OCI-LY1 (cell line): ENCODE results near the gene CD2AP.

Experiments
- H2AFZ ChIP-seq: fragments of 200-600 bp; sonication (generic), shearing (Covaris generic); 2 replicates; pipeline ENCODE4 v1.6.0; 2014; ENCODE audit warnings: antibody characterized with exemption, mild to moderate bottlenecking, low read length
- H3F3A ChIP-seq: fragments of 200-600 bp; sonication (generic), shearing (Covaris generic); 2 replicates; pipeline ENCODE4 v1.6.0; 2014; ENCODE audit warnings: mild to moderate bottlenecking, antibody characterized with exemption, low read length, moderate library complexity; ENCODE audit not compliant: insufficient read depth
- H3K27ac ChIP-seq: fragments of 200-600 bp; sonication (generic); 2 replicates; pipeline ENCODE4 v1.5.1; 2014; ENCODE audit warnings: low read length, mixed run types, mild to moderate bottlenecking, low read depth; ENCODE audit not compliant: poor library complexity, severe bottlenecking
- H3K27me3 ChIP-seq: fragments of 200-600 bp; sonication (generic); 2 replicates; pipeline ENCODE4 v1.6.0; 2014; ENCODE audit warnings: antibody characterized with exemption, mild to moderate bottlenecking, low read length, moderate library complexity; ENCODE audit not compliant: insufficient read depth
- H3K36me3 ChIP-seq: fragments of 200-600 bp; sonication (generic); 2 replicates; pipeline ENCODE4 v1.6.1; 2014; ENCODE audit warnings: mild to moderate bottlenecking, antibody characterized with exemption, low read length, moderate library complexity, mixed read lengths; ENCODE audit not compliant: insufficient read depth
- H3K4me1 ChIP-seq: fragments of 200-600 bp; sonication (generic); 2 replicates; pipeline ENCODE4 v1.5.1; 2014; ENCODE audit warnings: mild to moderate bottlenecking, low read length, moderate library complexity; ENCODE audit not compliant: insufficient read depth, severe bottlenecking
- H3K4me2 ChIP-seq: fragments of 200-600 bp; sonication (generic), shearing (Covaris generic); 2 replicates; pipeline ENCODE4 v1.6.1; 2014; ENCODE audit warnings: low read length
- H3K4me3 ChIP-seq: fragments of 200-600 bp; sonication (generic); 2 replicates; pipeline ENCODE4 v1.5.1; 2014; ENCODE audit warnings: low read length, low read depth, mild to moderate bottlenecking, mixed read lengths; ENCODE audit not compliant: poor library complexity, severe bottlenecking
- H3K79me2 ChIP-seq: fragments of 200-600 bp; shearing (Covaris generic); 2 replicates; pipeline ENCODE4 v1.6.1; 2016; ENCODE audit warnings: mixed run types, low read length, mixed read lengths; ENCODE audit not compliant: insufficient read depth
- H3K9ac ChIP-seq: fragments of 200-600 bp; sonication (generic), shearing (Covaris generic); 2 replicates; pipeline ENCODE4 v1.6.1; 2014; ENCODE audit warnings: mild to moderate bottlenecking, low read length, mixed read lengths
- H3K9me2 ChIP-seq: fragments of 200-600 bp; sonication (generic), shearing (Covaris generic); 2 replicates; pipeline ENCODE4 v1.6.1; 2014; ENCODE audit warnings: low read depth, mild to moderate bottlenecking, low read length, mixed read lengths
- H3K9me3 ChIP-seq: fragments of 200-600 bp; shearing (Covaris generic); 2 replicates; pipeline ENCODE4 v1.6.1; 2014; ENCODE audit warnings: low read length, mixed read lengths
- H4K20me1 ChIP-seq: fragments of 200-600 bp; sonication (generic), shearing (Covaris generic); 2 replicates; pipeline ENCODE4 v1.6.0; 2016; ENCODE audit warnings: mild to moderate bottlenecking, low read length; ENCODE audit not compliant: insufficient read depth
- CTCF ChIP-seq: fragments of 200-600 bp; sonication (generic), shearing (Covaris generic); IDR thresholded peaks from 2 replicates; pipeline ENCODE4 v1.5.1; 2017; ENCODE audit warnings: mild to moderate bottlenecking, antibody characterized with exemption, low read length, moderate library complexity, mixed read lengths
- EZH2 ChIP-seq: fragments of 200-600 bp; sonication (generic), shearing (Covaris generic); IDR thresholded peaks from 2 replicates; pipeline ENCODE4 v1.8.0; 2017; ENCODE audit warnings: borderline replicate concordance, mixed run types, mild to moderate bottlenecking, antibody characterized with exemption, low read length, moderate library complexity, mixed read lengths

Gene CD2AP

GRCh38 chr6:47495954-47496545 lies 18.5 kb downstream of the CD2AP start:
- Histone ChIP-seq H3K27me3 (no peaks in the 10 kb centered on the region), H4K20me1 (no peaks in the 10 kb centered on the region), H3K4me2 (no peak overlapping the region), H3K36me3 (0 out of 2 replicates have a peak, but pooled peaks cover 12% of the 10 kb centered on the region), H3K4me3 (no peak overlapping the region), H3K79me2 (peaks cover 99% of the 10 kb centered on the region), H3K9me3 (peaks cover 3% of the 10 kb centered on the region), H3K9me2 (no peaks in the 10 kb centered on the region), H3K9ac (no peak overlapping the region), H3K4me1 (peaks cover 13% of the 10 kb centered on the region), H3F3A (no peaks in the 10 kb centered on the region; the same call in 1 of the 2 replicates), H2AFZ (no peak overlapping the region), H3K27ac (no peak overlapping the region)
- TF ChIP-seq EZH2 (no peak), CTCF (no peak)

GRCh38 chr6:47496935-47497579 lies 19.5 kb downstream of the CD2AP start:
- Histone ChIP-seq H3K27me3 (no peaks in the 10 kb centered on the region), H4K20me1 (no peaks in the 10 kb centered on the region), H3K9me2 (no peaks in the 10 kb centered on the region), H3K27ac (no peak overlapping the region), H3K9me3 (peaks cover 3% of the 10 kb centered on the region), H3K4me1 (peaks cover 9% of the 10 kb centered on the region), H3K79me2 (peaks cover 99% of the 10 kb centered on the region), H2AFZ (no peak overlapping the region), H3K9ac (no peak overlapping the region), H3K36me3 (0 out of 2 replicates have a peak, but pooled peaks cover 12% of the 10 kb centered on the region), H3F3A (no peaks in the 10 kb centered on the region; the same call in 1 of the 2 replicates), H3K4me2 (no peak overlapping the region), H3K4me3 (no peak overlapping the region)
- no peak for TF ChIP-seq EZH2
- TF ChIP-seq CTCF = no peak

- peaks cover 67% of the 10 kb centered on the region for H3K79me2 ChIP-seq
- no peaks in the 10 kb centered on the region for H3K27me3 ChIP-seq
- no peaks in the 10 kb centered on the region for H3K9me2 ChIP-seq
- TF ChIP-seq EZH2 (no peak), CTCF (no peak)
- H2AFZ ChIP-seq = no peak overlapping the region
- H3K9me3 ChIP-seq = no peaks in the 10 kb centered on the region
- no peaks in the 10 kb centered on the region for H3F3A ChIP-seq
- no peak overlapping the region for H3K9ac ChIP-seq
- H3K4me3 ChIP-seq = no peak overlapping the region
- no peak overlapping the region for H3K27ac ChIP-seq
- H3K36me3 ChIP-seq = peaks cover 27% of the 10 kb centered on the region
- no peaks in the 10 kb centered on the region for H4K20me1 ChIP-seq
- peaks cover 4% of the 10 kb centered on the region for H3K4me1 ChIP-seq
- H3K4me2 ChIP-seq = no peak overlapping the region
Observed at GRCh38 chr6:47502920-47503319, 25.3 kb downstream of the CD2AP start.
